ENCODE measurements around the gene GIT2. TPM values are rescaled to one million over a fixed set of nuclear protein-coding genes. Genes with fewer than 3 reads are reported as not detected.
"Not testable (repeated sequence)": the region's sequence is repeated elsewhere in the genome, so short reads cannot be mapped to it uniquely, and the experiment has no call there.

Gene GIT2
- total and polyA plus RNA-seq, 8 donors: 16.5 to 38.8 (median 30.0) TPM

GRCh38 chr12:109932878-109933503 lies 63.2 kb downstream of the GIT2 start:
- H3K36me3 ChIP-seq: peaks cover 3 to 52% (median 17%) of the 10 kb centered on the region in 3 donors
- ATAC-seq (peak in 2 of 4 donors; percentile 11 to 28), FAIRE-seq (no peak), DNase-seq (no peak)
- 49% methylated on average over 14 of the region's 14 CpGs for WGBS, 2 donors
- TF ChIP-seq, protein P1, sequence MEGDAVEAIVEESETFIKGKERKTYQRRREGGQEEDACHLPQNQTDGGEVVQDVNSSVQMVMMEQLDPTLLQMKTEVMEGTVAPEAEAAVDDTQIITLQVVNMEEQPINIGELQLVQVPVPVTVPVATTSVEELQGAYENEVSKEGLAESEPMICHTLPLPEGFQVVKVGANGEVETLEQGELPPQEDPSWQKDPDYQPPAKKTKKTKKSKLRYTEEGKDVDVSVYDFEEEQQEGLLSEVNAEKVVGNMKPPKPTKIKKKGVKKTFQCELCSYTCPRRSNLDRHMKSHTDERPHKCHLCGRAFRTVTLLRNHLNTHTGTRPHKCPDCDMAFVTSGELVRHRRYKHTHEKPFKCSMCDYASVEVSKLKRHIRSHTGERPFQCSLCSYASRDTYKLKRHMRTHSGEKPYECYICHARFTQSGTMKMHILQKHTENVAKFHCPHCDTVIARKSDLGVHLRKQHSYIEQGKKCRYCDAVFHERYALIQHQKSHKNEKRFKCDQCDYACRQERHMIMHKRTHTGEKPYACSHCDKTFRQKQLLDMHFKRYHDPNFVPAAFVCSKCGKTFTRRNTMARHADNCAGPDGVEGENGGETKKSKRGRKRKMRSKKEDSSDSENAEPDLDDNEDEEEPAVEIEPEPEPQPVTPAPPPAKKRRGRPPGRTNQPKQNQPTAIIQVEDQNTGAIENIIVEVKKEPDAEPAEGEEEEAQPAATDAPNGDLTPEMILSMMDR (IDR thresholded peaks at IDR 0.05): no peak
- peak overlapping the region in 2 of 4 donors; percentile 7 to 13 for H3K27ac ChIP-seq
- H3K27me3 ChIP-seq: no peaks in the 10 kb centered on the region
- no peaks in the 10 kb centered on the region for H3K9me3 ChIP-seq
- H3K4me3 ChIP-seq: no peak overlapping the region
- peaks cover 12 to 28% (median 18%) of the 10 kb centered on the region in 3 donors for H3K4me1 ChIP-seq
- intact Hi-C loops (cut with DNase I): no loop called here

DNA sequence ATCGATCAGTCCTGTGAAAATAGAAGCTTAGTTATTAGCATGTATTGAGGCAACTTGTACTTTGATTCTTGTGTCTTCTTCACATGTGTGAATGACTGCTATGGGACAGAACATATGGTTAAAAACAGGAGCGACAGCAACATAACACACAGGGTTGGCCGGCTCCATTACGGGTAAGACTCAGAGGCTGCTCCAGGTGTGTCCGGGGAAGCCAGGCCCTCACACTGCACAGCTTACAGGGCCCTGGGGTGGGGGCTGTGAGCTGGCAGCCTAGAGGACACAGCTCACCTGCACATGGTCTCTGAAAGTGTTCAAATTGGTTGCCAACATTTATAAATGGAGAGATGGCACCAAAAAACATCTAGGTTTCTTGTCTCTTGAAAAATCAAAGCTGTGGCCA lies 65.0 kb downstream of the GIT2 start:
- Histone ChIP-seq H3K36me3 (peaks cover 3 to 38% (median 4%) of the 10 kb centered on the region in 3 donors), H3K27me3 (no peaks in the 10 kb centered on the region), H3K4me1 (peaks cover 12 to 28% (median 18%) of the 10 kb centered on the region in 3 donors), H3K27ac (peak overlapping the region in 2 of 4 donors; percentile 30 to 70), H3K9me3 (no peaks in the 10 kb centered on the region), H3K4me3 (no peak overlapping the region)
- WGBS, 2 donors: 68 to 76% methylated on average over 5 of the region's 5 CpGs
- intact Hi-C loops (cut with DNase I): no loop called here
- TF ChIP-seq, protein P1 (IDR thresholded peaks at IDR 0.05): no peak
- DNase-seq: no peak
- no peak for FAIRE-seq
- ATAC-seq: no peak

- FAIRE-seq: no peak
Observed at GRCh38 chr12:109930028-109930800, 66.0 kb downstream of the GIT2 start.

DNA sequence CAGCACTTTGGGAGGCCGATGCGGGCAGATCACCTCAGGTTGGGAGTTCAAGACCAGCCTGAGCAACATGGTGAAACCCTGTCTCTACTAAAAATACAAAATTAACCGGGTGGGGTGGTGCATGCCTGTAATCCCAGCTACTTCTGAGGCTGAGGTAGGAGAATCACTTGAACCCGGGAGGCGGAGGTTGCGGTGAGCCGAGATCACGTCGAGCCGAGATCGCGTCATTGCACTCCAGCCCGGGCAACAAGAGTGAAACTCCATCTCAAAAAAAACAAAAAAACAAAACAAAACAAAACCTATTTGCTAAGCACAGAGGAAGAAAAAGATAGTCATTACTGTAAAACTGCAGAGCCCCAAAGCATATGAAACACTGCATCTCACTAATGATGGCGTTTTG lies 66.8 kb downstream of the GIT2 start:
- H3K4me3 ChIP-seq; FAIRE-seq; DNase-seq; intact Hi-C loops (cut with DNase I); ATAC-seq; H3K27me3 ChIP-seq; H3K9me3 ChIP-seq: not testable (repeated sequence)
- WGBS, 2 donors: 55 to 64% methylated on average over 14 of the region's 14 CpGs
- H3K27ac ChIP-seq: peak overlapping the region in 3 of 4 donors; percentile 29 to 70 (median 42)
- H3K4me1 ChIP-seq: peaks cover 12 to 26% (median 18%) of the 10 kb centered on the region in 3 donors
- H3K36me3 ChIP-seq: peaks cover 0 to 21% (median 4%) of the 10 kb centered on the region in 3 donors

More at GRCh38 chr12:109930028-109930800, 66.0 kb downstream of the GIT2 start:
- DNase-seq (peak in 3 of 6 donors; percentile 53 to 76 (median 62)), ATAC-seq (peak; percentile 73 to 86 (median 78))
- intact Hi-C loops (cut with DNase I): no loop called here
- Histone ChIP-seq H3K36me3 (peaks cover 3 to 30% (median 4%) of the 10 kb centered on the region in 3 donors), H3K9me3 (no peaks in the 10 kb centered on the region), H3K4me3 (no peak overlapping the region), H3K4me1 (peaks cover 12 to 28% (median 18%) of the 10 kb centered on the region in 3 donors), H3K27me3 (no peaks in the 10 kb centered on the region), H3K27ac (peak overlapping the region; percentile 30 to 70 (median 56))
- TF ChIP-seq, protein P1 (IDR thresholded peaks at IDR 0.05): no peak
- 37 to 40% methylated on average over 16 of the region's 16 CpGs for WGBS, 2 donors

- ATAC-seq (no peak), DNase-seq (peak in 1 of 6 donors; percentile 39), FAIRE-seq (no peak)
- Histone ChIP-seq H3K4me3 (no peak overlapping the region), H3K36me3 (peaks cover 0 to 14% (median 4%) of the 10 kb centered on the region in 3 donors), H3K27me3 (no peaks in the 10 kb centered on the region), H3K27ac (no peak overlapping the region), H3K4me1 (peaks cover 12 to 21% (median 18%) of the 10 kb centered on the region in 3 donors), H3K9me3 (no peaks in the 10 kb centered on the region)
- intact Hi-C loops (cut with DNase I): no loop called here
- TF ChIP-seq, protein P1 (IDR thresholded peaks at IDR 0.05): no peak
- WGBS, 2 donors: 88 to 91% methylated on average over 12 of the region's 12 CpGs
Observed at GRCh38 chr12:109928058-109928656, 68.0 kb downstream of the GIT2 start.

Data from pancreas (tissue), 10 donors.